GF-D8 (cell line): ENCODE measurements around the gene MAML2.

ENCODE experiments used
- DNase-seq: peaks from one replicate; lab custom pipeline; 2025; lab: John Stamatoyannopoulos, UW

The MAML2 gene

GRCh38 chr11:96238563-96239135, 104.3 kb downstream of the MAML2 start:
- no peak for DNase-seq

DNA sequence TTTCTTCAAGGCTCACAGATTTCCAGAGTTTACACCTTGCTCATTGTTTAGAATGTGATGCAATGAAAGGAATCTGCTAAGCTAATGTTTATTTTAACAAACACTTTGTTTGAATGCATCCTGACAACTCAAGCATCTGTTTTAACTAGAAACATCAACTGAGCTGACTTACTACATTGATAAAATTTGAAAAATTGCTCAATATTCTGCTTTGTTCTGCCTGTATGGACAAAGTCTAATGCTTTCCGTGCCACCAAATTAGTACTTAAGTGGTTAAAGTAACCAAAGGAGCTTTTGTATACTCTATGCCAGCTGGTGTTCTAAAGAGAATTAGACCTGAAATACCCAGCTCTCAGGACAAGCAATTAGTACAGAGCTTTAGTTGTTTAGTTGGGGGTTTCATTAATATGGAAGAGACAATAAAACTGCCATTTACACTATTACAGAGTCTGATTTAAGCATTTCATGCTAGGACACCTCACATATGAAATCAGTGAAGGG, 105.2 kb downstream of the MAML2 start:
- DNase-seq = no peak

- DNase-seq = no peak
Measured at GRCh38 chr11:96235751-96236150, 107.2 kb downstream of the MAML2 start.

- no peak for DNase-seq
Measured at GRCh38 chr11:96234866-96235441, 108.0 kb downstream of the MAML2 start.

- DNase-seq = no peak
Measured at GRCh38 chr11:96232132-96232531, 110.9 kb downstream of the MAML2 start.

DNA sequence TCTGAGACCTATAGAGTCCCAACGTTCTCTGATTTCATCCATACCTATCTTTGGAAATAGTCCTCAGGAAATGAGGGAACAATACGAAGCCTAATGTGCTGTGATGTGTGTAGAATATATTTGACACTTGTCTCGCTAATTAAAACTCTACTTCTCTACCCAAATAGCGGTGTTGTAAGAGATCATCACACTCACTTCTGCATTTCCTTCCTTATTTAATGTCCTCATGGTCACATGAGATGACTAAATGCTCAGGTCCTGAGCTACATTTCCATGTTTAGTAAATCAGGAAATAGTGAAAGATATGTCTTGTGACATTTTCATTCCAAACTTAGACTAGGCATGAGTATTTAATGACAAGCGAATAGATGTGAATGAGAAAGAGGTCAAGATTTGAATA, 112.3 kb downstream of the MAML2 start:
- peak; percentile 31 for DNase-seq

DNA sequence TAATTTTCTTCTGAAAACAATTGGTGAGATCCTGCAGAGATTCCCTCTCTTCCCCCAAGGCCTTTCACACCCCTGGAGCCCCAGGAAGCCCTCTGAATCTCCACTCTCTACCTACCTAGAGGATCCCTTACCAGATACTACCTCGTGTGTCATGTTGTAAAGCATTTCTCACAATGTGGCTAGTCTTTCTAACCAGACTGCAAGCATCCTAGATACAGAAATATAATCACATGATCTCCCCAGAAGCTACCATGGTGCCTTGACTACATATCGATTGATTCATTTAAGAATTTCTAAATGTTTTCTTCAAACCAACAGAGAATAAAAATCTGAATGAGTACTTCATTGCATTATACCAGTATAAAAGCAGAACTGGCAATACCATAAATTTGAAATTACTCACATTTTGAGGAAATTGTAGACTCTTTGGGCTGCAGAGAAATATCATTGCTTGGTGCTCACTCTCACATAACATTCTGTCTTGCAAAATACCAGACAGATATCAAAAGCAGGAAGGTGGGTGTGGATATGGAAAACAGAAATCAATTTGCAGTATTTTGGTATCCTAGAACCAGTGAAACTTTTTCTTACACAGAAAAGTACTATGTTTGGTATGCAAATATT, 113.5 kb downstream of the MAML2 start:
- DNase-seq = no peak

- DNase-seq = no peak
Measured at GRCh38 chr11:96228910-96229309, 114.1 kb downstream of the MAML2 start.

GRCh38 chr11:96228473-96228891, 114.5 kb downstream of the MAML2 start:
- DNase-seq = no peak

GRCh38 chr11:96227244-96227643, 115.8 kb downstream of the MAML2 start:
- DNase-seq = no peak

- DNase-seq = no peak
Measured at GRCh38 chr11:96223083-96223482, 119.9 kb downstream of the MAML2 start.

DNA sequence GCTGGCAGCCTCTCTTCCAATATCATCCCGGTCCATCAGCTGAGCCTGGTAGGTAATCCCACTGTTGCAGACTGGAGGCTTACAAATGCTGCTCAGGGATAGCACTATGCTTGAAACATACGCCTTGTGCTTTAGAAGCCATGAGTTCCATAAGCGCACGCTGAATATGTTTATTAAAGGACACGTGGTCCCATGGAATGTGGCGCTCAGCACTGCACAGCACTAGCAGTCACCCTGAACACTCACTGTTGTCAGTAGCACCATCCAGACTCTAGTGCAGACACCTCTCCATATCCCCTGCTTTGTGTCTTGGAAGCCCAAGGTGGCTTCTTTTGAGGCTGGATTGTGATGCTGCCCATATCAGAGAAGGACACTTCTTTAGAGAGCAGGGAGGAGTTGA, 120.9 kb downstream of the MAML2 start:
- DNase-seq = no peak

DNA sequence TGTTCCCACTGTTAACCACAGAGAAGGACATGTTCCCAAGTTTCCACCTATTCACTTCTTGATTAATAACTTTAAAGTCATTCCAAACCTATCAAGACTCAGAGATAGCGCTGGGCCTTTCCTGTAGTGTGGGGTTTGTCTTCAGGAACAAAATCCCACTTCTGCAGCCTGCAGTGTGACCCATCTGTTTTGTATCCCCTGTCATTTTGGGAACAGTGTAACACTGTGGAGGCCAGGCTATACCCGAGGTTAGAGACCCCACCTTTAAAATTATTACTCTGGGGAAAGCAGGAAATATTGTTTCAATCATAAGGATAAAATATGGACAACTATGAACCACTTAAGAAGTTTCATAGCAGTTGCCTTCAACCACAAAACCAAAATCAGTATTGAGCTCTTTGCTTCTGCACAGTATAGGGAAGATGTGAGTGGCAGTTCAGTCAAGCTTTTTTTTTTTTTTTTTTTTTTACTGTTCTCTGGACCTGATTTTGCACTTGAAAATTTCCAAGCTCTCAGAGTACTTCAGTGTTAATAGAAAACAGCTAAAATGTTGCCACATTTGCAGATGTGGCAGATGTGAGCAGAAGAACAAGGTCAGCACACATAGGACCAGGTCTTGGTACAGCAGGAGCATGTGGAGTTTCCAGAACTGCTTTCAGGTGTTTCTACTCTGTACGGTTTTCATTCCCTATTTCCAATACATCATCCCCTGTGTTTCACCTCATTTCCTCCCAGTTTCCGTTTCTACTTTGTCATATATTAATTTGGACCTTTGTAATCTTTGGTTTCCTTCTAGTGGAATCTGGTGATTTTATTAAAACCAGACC, 121.5 kb downstream of the MAML2 start:
- DNase-seq = no peak

DNA sequence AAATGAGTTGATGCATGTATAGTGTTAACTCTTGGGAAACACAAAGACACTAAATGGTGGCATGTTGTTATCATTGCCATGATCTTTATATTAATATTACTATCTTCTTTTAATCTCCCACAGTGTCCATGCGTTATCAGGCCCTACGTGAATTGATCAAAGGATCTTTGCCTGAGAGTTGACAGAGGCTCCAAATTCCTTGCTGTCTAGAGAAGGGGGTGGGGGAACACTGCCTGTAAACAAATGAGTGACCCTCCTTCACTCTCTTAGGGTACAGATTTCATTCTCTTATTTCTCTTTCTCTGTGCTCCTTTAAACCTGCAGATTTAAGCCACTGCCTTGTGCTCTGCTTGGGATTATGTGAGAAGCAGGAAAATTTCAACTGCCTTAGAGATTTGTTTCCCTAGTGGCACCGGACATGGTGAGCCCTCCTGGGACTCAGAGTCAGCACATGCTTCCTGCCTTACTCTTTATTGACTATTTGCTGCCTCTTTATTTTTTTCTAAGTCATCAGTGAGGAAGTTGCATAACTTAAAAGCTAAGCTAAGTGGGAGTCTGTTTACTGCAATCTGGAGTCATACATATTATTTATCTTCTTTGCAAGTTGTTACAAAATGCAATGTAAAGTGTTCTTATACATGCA, 122.9 kb downstream of the MAML2 start:
- DNase-seq = peak; percentile 8

DNA sequence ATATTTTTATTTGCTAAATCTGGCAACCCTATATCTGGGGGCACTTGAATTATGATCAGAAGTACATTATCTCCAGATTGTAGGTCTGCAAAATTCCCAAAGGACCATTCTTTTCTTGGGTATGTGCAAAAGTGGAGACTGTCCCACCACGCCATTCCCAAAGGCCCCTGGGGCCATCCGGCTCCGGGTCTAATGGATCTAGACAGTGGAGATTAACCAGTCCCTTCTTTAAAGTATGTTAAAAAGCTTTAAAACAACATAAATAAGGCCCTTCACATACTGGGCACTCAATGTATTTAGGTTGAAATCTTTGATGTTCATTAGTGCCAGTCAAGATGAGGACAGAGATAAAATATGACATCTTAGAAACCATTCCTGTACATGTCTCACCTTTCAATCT, 124.1 kb downstream of the MAML2 start:
- DNase-seq = no peak

DNA sequence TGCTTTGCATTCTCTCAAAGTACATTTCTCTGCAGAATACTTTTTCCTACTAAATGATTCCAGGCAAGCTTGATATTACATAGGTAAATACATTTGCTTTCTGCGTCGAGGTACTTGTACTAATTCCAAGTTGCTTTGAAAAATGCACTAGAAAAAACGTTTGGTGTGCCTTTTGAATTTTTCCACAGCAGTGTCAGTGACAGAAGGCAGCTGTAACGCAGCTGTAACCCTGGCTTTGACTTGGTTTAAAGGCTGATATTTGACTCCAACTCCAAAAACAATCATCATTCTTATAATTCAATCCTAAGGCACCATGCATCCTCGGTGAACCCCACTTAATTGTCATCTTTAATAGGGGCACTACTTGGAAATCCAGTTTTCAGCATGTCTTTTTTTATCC, 125.0 kb downstream of the MAML2 start:
- no peak for DNase-seq

- no peak for DNase-seq
Measured at GRCh38 chr11:96217206-96217605, 125.8 kb downstream of the MAML2 start.

- no peak for DNase-seq
Measured at GRCh38 chr11:96215826-96216225, 127.2 kb downstream of the MAML2 start.

DNA sequence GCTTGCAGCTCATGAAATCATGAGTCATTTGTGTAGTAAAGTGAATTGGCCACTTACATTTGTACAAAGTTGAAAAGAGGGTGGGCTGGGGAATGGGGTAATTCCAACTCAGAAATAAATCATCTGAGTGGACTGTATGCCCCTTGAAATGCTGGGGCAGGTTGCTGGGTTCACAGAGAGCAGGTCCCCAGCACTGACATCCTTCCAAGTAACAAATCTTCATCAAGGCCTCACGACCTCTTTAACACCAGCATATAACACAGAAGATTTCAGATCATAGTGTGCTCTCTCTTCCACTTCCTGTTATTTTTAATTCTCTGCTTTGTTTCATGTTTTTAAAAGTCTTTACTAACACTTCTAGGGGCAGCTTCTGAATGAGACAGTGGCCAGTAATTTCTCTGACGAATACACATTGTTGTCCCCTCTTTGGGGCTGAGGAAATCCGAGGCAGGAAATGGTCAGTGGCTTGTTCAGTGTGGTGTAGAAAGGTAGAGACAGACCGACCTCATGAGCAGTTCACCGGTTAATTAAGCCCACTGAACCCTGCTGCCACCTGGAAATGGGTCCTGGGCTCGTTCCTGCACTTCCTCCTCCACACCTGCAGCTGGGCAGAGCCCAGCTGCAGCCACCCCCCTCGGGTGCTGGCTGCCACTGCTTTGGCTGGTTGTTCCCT, 127.7 kb downstream of the MAML2 start:
- DNase-seq = no peak

GRCh38 chr11:96214777-96215109, 128.3 kb downstream of the MAML2 start:
- no peak for DNase-seq

GRCh38 chr11:96213500-96213899, 129.5 kb downstream of the MAML2 start:
- no peak for DNase-seq

- DNase-seq = no peak
Measured at GRCh38 chr11:96211436-96211835, 131.6 kb downstream of the MAML2 start.
